ENCODE measurements around the gene TNFRSF25. TPM values are rescaled to one million over a fixed set of nuclear protein-coding genes. Genes with fewer than 3 reads are reported as not detected.

The TNFRSF25 gene
- total RNA-seq, 4 donors from 2014 or later, result 1.0 to 4.2 (median 2.7) TPM

DNA sequence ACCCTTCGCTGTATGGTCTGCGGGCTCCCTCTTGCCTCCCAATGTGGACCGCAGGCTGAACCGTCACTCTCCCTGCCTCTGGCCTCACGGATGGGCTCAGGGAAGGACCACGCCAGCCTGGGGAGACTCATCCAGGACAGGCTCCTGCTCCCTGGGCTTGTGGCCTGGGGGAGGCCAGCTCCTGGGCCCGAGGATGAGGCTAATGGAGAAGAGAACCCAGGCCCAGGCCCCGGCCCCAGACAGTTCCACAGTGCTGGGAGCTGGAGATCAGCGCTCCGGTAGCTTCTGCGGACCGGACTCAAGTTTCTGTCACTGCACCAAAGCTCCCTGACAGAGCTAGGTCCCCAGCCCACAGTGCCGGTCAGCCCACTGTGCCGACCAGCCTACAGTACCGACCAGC is 38.9 kb upstream of the TNFRSF25 start:
- no peak overlapping the region for H3K4me3 ChIP-seq
- no peaks in the 10 kb centered on the region for H3K27me3 ChIP-seq
- no peaks in the 10 kb centered on the region for H3K9me3 ChIP-seq
- no peak for TF ChIP-seq POLR2A (IDR thresholded peaks at IDR 0.05)
- TF ChIP-seq, protein P1, sequence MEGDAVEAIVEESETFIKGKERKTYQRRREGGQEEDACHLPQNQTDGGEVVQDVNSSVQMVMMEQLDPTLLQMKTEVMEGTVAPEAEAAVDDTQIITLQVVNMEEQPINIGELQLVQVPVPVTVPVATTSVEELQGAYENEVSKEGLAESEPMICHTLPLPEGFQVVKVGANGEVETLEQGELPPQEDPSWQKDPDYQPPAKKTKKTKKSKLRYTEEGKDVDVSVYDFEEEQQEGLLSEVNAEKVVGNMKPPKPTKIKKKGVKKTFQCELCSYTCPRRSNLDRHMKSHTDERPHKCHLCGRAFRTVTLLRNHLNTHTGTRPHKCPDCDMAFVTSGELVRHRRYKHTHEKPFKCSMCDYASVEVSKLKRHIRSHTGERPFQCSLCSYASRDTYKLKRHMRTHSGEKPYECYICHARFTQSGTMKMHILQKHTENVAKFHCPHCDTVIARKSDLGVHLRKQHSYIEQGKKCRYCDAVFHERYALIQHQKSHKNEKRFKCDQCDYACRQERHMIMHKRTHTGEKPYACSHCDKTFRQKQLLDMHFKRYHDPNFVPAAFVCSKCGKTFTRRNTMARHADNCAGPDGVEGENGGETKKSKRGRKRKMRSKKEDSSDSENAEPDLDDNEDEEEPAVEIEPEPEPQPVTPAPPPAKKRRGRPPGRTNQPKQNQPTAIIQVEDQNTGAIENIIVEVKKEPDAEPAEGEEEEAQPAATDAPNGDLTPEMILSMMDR (IDR thresholded peaks at IDR 0.05 in 4 of 5, conservative IDR thresholded peaks at IDR 0.05 in 1 of 5), result no peak
- H3K4me1 ChIP-seq, result peaks cover 14 to 19% of the 10 kb centered on the region in 2 donors
- no peak overlapping the region for H3K27ac ChIP-seq
- intact Hi-C loops (cut with DNase I; ENCODE audit: low total_unique reads), result no loop called here
- ATAC-seq, result no peak
- in situ Hi-C loops (cut with MboI; ENCODE audit: low sequenced_read_pairs in 4 of 4), result no loop called here
- no peak for DNase-seq
- H3K36me3 ChIP-seq, result no peaks in the 10 kb centered on the region

DNA sequence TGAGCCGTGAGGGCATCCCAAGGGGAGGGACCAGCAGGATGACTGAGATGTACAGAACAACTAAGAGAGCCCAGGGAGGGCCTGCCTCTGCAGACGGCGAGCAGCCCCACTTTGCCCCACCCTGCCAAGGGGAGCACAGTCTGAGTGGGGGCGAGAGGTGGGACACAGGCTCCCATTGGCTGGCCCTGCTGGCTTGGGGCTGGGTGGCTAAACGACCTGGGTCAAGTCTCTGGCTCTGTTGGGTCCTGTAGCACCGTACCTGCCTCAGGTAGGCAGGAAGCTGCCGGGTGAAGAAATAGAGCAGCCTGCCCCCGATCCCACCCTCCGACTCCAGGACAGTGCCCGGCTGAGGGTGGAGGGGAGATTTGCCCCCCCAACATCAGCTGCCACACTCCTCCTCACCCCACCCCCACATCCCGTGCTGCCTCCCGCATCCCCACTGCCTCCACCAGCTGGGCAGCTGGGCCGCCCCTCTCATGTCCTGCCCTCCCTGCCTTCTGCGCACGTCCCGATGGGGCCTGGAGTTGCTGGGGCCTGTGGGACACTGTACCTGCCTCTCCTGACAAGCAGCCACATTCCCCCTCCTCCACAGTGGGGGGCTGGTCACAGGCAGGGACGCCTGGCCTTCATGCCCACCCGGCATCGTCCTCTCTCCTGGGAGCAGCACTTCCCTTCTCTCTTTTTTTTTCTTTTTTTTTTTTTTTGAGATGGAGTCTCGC is 38.1 kb upstream of the TNFRSF25 start:
- Histone ChIP-seq H3K36me3 (no peaks in the 10 kb centered on the region), H3K27ac (no peak overlapping the region), H3K4me3 (no peak overlapping the region), H3K4me1 (peaks cover 14 to 19% of the 10 kb centered on the region in 2 donors), H3K27me3 (no peaks in the 10 kb centered on the region), H3K9me3 (no peaks in the 10 kb centered on the region)
- DNase-seq (no peak), ATAC-seq (no peak)
- TF ChIP-seq POLR2A (IDR thresholded peaks at IDR 0.05), result no peak
- TF ChIP-seq, protein P1 (IDR thresholded peaks at IDR 0.05 in 4 of 5, conservative IDR thresholded peaks at IDR 0.05 in 1 of 5), result no peak
- in situ Hi-C loops (cut with MboI; ENCODE audit: low sequenced_read_pairs in 4 of 4) (no loop called here), intact Hi-C loops (cut with DNase I; ENCODE audit: low total_unique reads) (no loop called here)

DNA sequence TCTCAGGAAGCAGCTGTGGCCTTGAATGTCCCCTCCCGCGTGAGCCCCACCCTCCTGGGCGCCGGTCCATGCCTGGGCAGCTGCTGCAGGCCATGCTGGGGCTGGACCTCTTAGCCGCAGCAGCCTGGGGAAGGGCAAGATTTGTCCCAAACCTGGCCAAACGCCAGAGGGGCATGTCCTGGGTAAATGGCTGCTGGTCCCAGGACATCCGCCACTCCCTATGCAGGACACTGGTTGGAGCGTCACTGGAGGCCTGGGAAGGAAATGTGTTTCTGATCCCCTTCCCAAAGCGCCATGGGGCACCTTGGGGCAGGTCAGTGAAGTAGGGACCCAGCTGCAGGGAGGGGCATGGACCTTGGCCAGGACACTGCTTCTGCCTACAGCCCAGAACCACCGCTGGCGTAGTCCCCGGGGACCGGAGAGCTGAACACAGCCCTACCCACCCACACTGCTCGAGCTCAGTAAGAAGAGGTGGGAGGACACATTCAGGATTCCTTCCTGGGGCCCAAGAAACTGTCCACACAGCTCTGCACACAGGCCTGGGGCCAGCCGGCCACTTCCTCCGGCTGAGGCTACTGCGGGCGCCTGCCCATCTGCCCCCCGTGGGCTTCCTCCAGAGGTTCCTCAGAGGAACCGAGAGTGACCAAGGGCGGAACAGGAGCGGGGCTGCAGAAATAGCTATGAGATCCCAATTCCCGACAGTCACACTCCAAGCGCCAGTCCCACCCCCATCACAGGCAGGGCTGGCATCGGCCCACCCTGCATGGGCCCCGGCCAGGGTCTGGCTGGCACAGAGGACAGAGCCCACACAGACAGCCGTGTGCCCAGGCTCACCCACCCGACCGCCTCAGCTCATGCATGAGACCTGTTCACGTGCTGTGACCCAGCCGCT is 36.3 kb upstream of the TNFRSF25 start:
- TF ChIP-seq POLR2A (IDR thresholded peaks at IDR 0.05), result no peak
- TF ChIP-seq, protein P1 (IDR thresholded peaks at IDR 0.05 in 4 of 5, conservative IDR thresholded peaks at IDR 0.05 in 1 of 5), result no peak
- DNase-seq (peak; percentile 39 to 77), ATAC-seq (peak in 1 of 2 donors; percentile 69)
- peaks cover 0 to 7% (median 0%) of the 10 kb centered on the region in 3 donors for H3K27me3 ChIP-seq
- peaks cover 16 to 21% of the 10 kb centered on the region in 2 donors for H3K4me1 ChIP-seq
- H3K27ac ChIP-seq, result no peak overlapping the region
- no peaks in the 10 kb centered on the region for H3K9me3 ChIP-seq
- H3K36me3 ChIP-seq, result no peaks in the 10 kb centered on the region
- intact Hi-C loops (cut with DNase I; ENCODE audit: low total_unique reads), result no loop called here
- H3K4me3 ChIP-seq, result no peak overlapping the region
- in situ Hi-C loops (cut with MboI; ENCODE audit: low sequenced_read_pairs in 4 of 4), result no loop called here

DNA sequence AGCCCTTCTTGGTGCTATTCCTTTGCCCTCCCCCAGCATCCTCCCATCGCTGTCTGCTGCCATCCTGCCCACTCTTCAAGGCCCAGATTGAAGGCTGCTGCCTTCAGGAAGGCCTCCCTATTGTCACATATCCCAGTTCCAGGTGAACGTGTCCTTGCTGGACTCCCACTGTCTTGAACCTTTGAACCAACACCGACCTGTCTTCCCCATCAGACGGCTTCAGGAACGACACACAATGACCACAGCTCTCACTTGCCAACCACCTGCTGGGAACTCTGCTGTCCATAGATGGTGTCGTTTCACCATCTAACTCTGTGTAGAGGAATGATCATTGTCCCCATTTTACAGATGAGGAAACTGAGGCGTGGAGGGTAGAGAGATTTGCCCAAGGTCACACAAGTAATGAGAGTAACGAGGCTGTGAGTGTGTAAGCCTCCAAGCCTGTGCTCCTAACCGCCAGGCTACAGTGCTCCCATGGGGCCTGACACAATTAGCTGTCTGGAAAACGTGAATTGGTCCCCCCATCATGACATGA is 35.4 kb upstream of the TNFRSF25 start:
- Histone ChIP-seq H3K4me1 (peaks cover 16 to 28% of the 10 kb centered on the region in 2 donors), H3K27ac (peak overlapping the region in 1 of 4 donors; percentile 34), H3K4me3 (no peak overlapping the region), H3K36me3 (no peaks in the 10 kb centered on the region), H3K9me3 (no peaks in the 10 kb centered on the region), H3K27me3 (peaks cover 0 to 11% (median 4%) of the 10 kb centered on the region in 3 donors)
- in situ Hi-C loops (cut with MboI; ENCODE audit: low sequenced_read_pairs in 4 of 4), result no loop called here
- no peak for TF ChIP-seq POLR2A (IDR thresholded peaks at IDR 0.05)
- TF ChIP-seq, protein P1 (IDR thresholded peaks at IDR 0.05 in 4 of 5, conservative IDR thresholded peaks at IDR 0.05 in 1 of 5), result no peak
- ATAC-seq, result no peak
- no peak for DNase-seq
- intact Hi-C loops (cut with DNase I; ENCODE audit: low total_unique reads), result no loop called here

Data from gastrocnemius medialis (tissue), 4 donors.